H1 (cell line): ENCODE data around the gene PRKCA. TPM values are rescaled to one million over a fixed set of nuclear protein-coding genes. Genes with fewer than 3 reads are reported as not detected.
"Not testable (repeated sequence)": the region's sequence is repeated elsewhere in the genome, so short reads cannot be mapped to it uniquely, and the experiment has no call there.

ENCODE experiments used
- CTCF ChIA-PET: fragments of 300-600 bp; sonication (Branson Sonifier 250); formaldehyde crosslinking; loops from one replicate; lab custom pipeline; 2021; ENCODE audit not compliant: partially characterized antibody; lab: Charles Lee
- POLR2A ChIA-PET: fragments of 300-600 bp; sonication (Branson Sonifier 250); formaldehyde crosslinking; loops from one replicate; lab custom pipeline; 2021; ENCODE audit warnings: inconsistent platforms; ENCODE audit not compliant: partially characterized antibody; lab: Charles Lee
- DNase-seq, 2 experiments: peaks; one replicate each; pipeline versions ENCODE4 v3.0.0 to v3.0.0-alpha.2; 2010 to 2022; ENCODE audit warnings: low spot score in 2 of 2, low read depth in 1 of 2, mixed read lengths in 1 of 2
- FAIRE-seq: peaks from 2 replicates; lab custom pipeline; 2011; peaks lifted over from hg19 to GRCh38; lab: Jason Lieb, UNC
- H2AFZ ChIP-seq: 2 replicates; pipeline ENCODE4 v1.8.1; 2012; ENCODE audit warnings: low read length, inconsistent platforms
- H2AK5ac ChIP-seq: 2 replicates; pipeline ENCODE4 v1.6.1; 2013; ENCODE audit warnings: low read depth, low read length
- H2BK120ac ChIP-seq: replicated peaks from 2 replicates; pipeline ENCODE3; 2013; ENCODE audit warnings: low read depth, low read length, inconsistent platforms
- H2BK12ac ChIP-seq: 2 replicates; pipeline ENCODE4 v1.6.1; 2013; ENCODE audit warnings: low read depth, low read length
- H2BK15ac ChIP-seq: 2 replicates; pipeline ENCODE4 v1.6.1; 2013; ENCODE audit warnings: low read length
- H2BK20ac ChIP-seq: 2 replicates; pipeline ENCODE4 v1.6.1; 2013; ENCODE audit warnings: low read length
- H2BK5ac ChIP-seq: 2 replicates; pipeline ENCODE4 v1.6.1; 2013; ENCODE audit warnings: low read depth, low read length
- H3K14ac ChIP-seq: 2 replicates; pipeline ENCODE4 v1.6.1; 2013; ENCODE audit warnings: inconsistent platforms; ENCODE audit not compliant: insufficient read length
- H3K18ac ChIP-seq: 2 replicates; pipeline ENCODE4 v1.6.1; 2013; ENCODE audit warnings: low read length; ENCODE audit errors: extremely low read depth
- H3K23ac ChIP-seq: 2 replicates; pipeline ENCODE4 v1.6.1; 2013; ENCODE audit warnings: inconsistent platforms; ENCODE audit not compliant: insufficient read length
- H3K23me2 ChIP-seq: 2 replicates; pipeline ENCODE4 v1.6.1; 2013; ENCODE audit warnings: low read depth, low read length
- H3K27ac ChIP-seq: 2 replicates; pipeline ENCODE4 v1.6.1; 2011; ENCODE audit warnings: low read depth, low read length, inconsistent platforms
- H3K27me3 ChIP-seq, 4 experiments: replicated peaks in 1 of 4; 1 replicate in 1 of 4; 2 replicates in 3 of 4; pipeline versions ENCODE4 v1.6.1 to v1.8.1; 2011 to 2013; ENCODE audit warnings: low read length in 3 of 4, mild to moderate bottlenecking in 3 of 4, inconsistent platforms in 2 of 4, mixed read lengths in 2 of 4, moderate library complexity in 1 of 4; ENCODE audit not compliant: control insufficient read depth in 3 of 4, insufficient read depth in 3 of 4; ENCODE audit errors: extremely low read depth in 1 of 4
- H3K36me3 ChIP-seq, 4 experiments: 2 replicates each; pipeline versions ENCODE4 v1.6.1 to v1.8.1; 2011 to 2013; ENCODE audit warnings: mild to moderate bottlenecking in 4 of 4, low read length in 3 of 4, moderate library complexity in 2 of 4, control low read depth in 1 of 4, inconsistent platforms in 1 of 4; ENCODE audit not compliant: insufficient read depth in 4 of 4, control insufficient read depth in 2 of 4
- H3K4ac ChIP-seq: replicated peaks from 2 replicates; pipeline ENCODE3; 2013; ENCODE audit warnings: low read length, low read depth, mixed read lengths, inconsistent platforms; ENCODE audit not compliant: insufficient read length
- H3K4me1 ChIP-seq, 4 experiments: replicated peaks in 1 of 4; 1 replicate in 1 of 4; 2 replicates in 3 of 4; pipeline versions ENCODE4 v1.6.1 to v1.8.1; 2011 to 2013; ENCODE audit warnings: low read length in 3 of 4, inconsistent platforms in 2 of 4, mixed read lengths in 1 of 4; ENCODE audit not compliant: insufficient read depth in 4 of 4, control insufficient read depth in 3 of 4
- H3K4me2 ChIP-seq, 2 experiments: 2 replicates each; pipeline versions ENCODE4 v1.6.1 to v1.8.1; 2011 to 2013; ENCODE audit warnings: low read depth in 2 of 2, low read length in 2 of 2, control low read depth in 1 of 2, inconsistent platforms in 1 of 2, mild to moderate bottlenecking in 1 of 2; ENCODE audit not compliant: insufficient read depth in 1 of 2
- H3K4me3 ChIP-seq, 4 experiments: fragments of 200-600, 300-600 bp in 1 of 4; sonication (generic), shearing (Covaris generic), sonication (Bioruptor Twin) in 1 of 4; 2 replicates each; pipeline versions ENCODE4 v1.5.1 to v1.8.1; 2011 to 2016; ENCODE audit warnings: low read length in 4 of 4, low read depth in 3 of 4, control low read depth in 2 of 4, inconsistent platforms in 2 of 4, mild to moderate bottlenecking in 2 of 4, mixed read lengths in 1 of 4, moderate library complexity in 1 of 4; ENCODE audit not compliant: insufficient read depth in 2 of 4; ENCODE audit errors: extremely low read depth in 1 of 4
- H3K56ac ChIP-seq: replicated peaks from 2 replicates; pipeline ENCODE3; 2013; ENCODE audit warnings: low read depth, mild to moderate bottlenecking, mixed read lengths, low read length, inconsistent platforms; ENCODE audit not compliant: insufficient read length
- H3K79me1 ChIP-seq: 2 replicates; pipeline ENCODE4 v1.6.1; 2013; ENCODE audit warnings: low read depth, low read length, control low read depth
- H3K79me2 ChIP-seq, 2 experiments: 2 replicates each; pipeline versions ENCODE4 v1.6.1 to v1.8.1; 2012 to 2013; ENCODE audit warnings: low read length in 2 of 2, mild to moderate bottlenecking in 2 of 2, inconsistent platforms in 1 of 2; ENCODE audit not compliant: insufficient read depth in 2 of 2, control insufficient read depth in 1 of 2
- H3K9ac ChIP-seq, 4 experiments: replicated peaks in 1 of 4; 1 replicate in 1 of 4; 2 replicates in 3 of 4; pipeline versions ENCODE4 v1.6.1 to v1.8.1; 2011 to 2013; ENCODE audit warnings: low read depth in 3 of 4, low read length in 3 of 4, control low read depth in 2 of 4, mild to moderate bottlenecking in 2 of 4, moderate library complexity in 2 of 4, inconsistent platforms in 1 of 4; ENCODE audit errors: extremely low read depth in 1 of 4
- H3K9me3 ChIP-seq, 2 experiments: 2 replicates each; pipeline versions ENCODE4 v1.6.1 to v1.8.1; 2012 to 2013; ENCODE audit warnings: mild to moderate bottlenecking in 2 of 2, moderate library complexity in 2 of 2, control low read depth in 1 of 2, inconsistent platforms in 1 of 2, low read depth in 1 of 2, low read length in 1 of 2, mixed read lengths in 1 of 2; ENCODE audit not compliant: insufficient read depth in 2 of 2
- H4K20me1 ChIP-seq, 2 experiments: replicated peaks in 1 of 2; 2 replicates each; pipeline versions ENCODE3 to v1.8.1; 2011 to 2013; ENCODE audit warnings: inconsistent platforms in 2 of 2, low read length in 2 of 2, mild to moderate bottlenecking in 1 of 2; ENCODE audit not compliant: insufficient read depth in 2 of 2, control insufficient read depth in 1 of 2
- H4K5ac ChIP-seq: 2 replicates; pipeline ENCODE4 v1.6.1; 2013; ENCODE audit warnings: low read length, low read depth, mixed read lengths, inconsistent platforms; ENCODE audit not compliant: insufficient read length
- H4K8ac ChIP-seq: 2 replicates; pipeline ENCODE4 v1.8.0; 2013; ENCODE audit warnings: mild to moderate bottlenecking, moderate library complexity, low read length, inconsistent platforms; ENCODE audit not compliant: insufficient read depth; ENCODE audit errors: extremely low read depth
- H4K91ac ChIP-seq: replicated peaks from 2 replicates; pipeline ENCODE3; 2013; ENCODE audit warnings: low read length, mixed read lengths, inconsistent platforms; ENCODE audit not compliant: insufficient read length
- WGBS, 2 experiments: shearing (Covaris generic) in 1 of 2; methylation state at CpG; one replicate each; pipeline versions ENCODE4 v1.1.6 to v1.1.7; 2013 to 2015; ENCODE audit warnings: low lambda C conversion rate in 2 of 2, mixed read lengths in 2 of 2, inconsistent platforms in 1 of 2, low coverage in 1 of 2, missing lambda C conversion rate in 1 of 2; ENCODE audit not compliant: insufficient replicate concordance in 2 of 2, insufficient coverage in 1 of 2, insufficient read length in 1 of 2; ENCODE audit errors: extremely low coverage in 1 of 2, missing lambda C conversion rate in 1 of 2; 5-methylcytosine and 5-hydroxymethylcytosine counted together
- polyA plus RNA-seq, 7 experiments: library from polyadenylated mRNA; depleted of rRNA in 3 of 7; stranded (reverse) in 5 of 7; unstranded in 2 of 7; fragments of >200 nt in 5 of 7; fragments of 200-250 nt in 2 of 7; gene quantifications; 1 replicate in 5 of 7; 2 replicates in 1 of 7; 4 replicates in 1 of 7; pipeline versions ENCODE4 v1.2.1 to v1.2.3, GENCODE V29; 2011 to 2013; ENCODE audit warnings: missing spikeins in 2 of 7, mixed read lengths in 2 of 7
- total RNA-seq: library from RNA; stranded (reverse); fragmentation: NEBNext Ultra II Directional; extraction: Animal tissue kit (Norgen Biotek cat#: 25700); gene quantifications from 2 replicates; pipeline ENCODE4 v1.2.1, GENCODE V29; 2021

The PRKCA gene
- total and polyA plus RNA-seq, 2 of the 8 experiments (the other 6 are each of a cell fraction or from before 2014, with no cell fraction given), result 5.8 to 17.8 TPM

- not testable (repeated sequence) for FAIRE-seq, H2AFZ ChIP-seq
These were observed 423.0 kb downstream of the PRKCA start for GRCh38 chr17:66725438-66725837.

More at GRCh38 chr17:66725438-66725837, 423.0 kb downstream of the PRKCA start:
- H2BK12ac ChIP-seq, H4K91ac ChIP-seq, H2BK120ac ChIP-seq, H3K79me1 ChIP-seq, H3K27ac ChIP-seq, H4K8ac ChIP-seq, DNase-seq, H3K9me3 ChIP-seq, H3K79me2 ChIP-seq, H3K9ac ChIP-seq, H3K18ac ChIP-seq, H3K14ac ChIP-seq, H3K27me3 ChIP-seq, H2BK20ac ChIP-seq, H2BK15ac ChIP-seq, H2AK5ac ChIP-seq, H3K23me2 ChIP-seq, H3K23ac ChIP-seq, H4K20me1 ChIP-seq, H3K36me3 ChIP-seq, H3K56ac ChIP-seq, H3K4ac ChIP-seq, H3K4me2 ChIP-seq, H4K5ac ChIP-seq, H3K4me3 ChIP-seq, H2BK5ac ChIP-seq, POLR2A ChIA-PET: not testable (repeated sequence)
- H3K4me1 ChIP-seq, result peaks cover 13 to 31% (median 17%) of the 10 kb centered on the region in 4 experiments
- CTCF ChIA-PET, result interaction anchor here (0.6 to 6.2 kb wide), 21 partner anchors 8 to 524 kb away, joined by 3 to 59 read pairs (median 4); no protein-coding TSS in a partner anchor
- WGBS, 2 experiments, result 82% methylated on average over 4 of the region's 4 CpGs; no CpG with 5 or more reads in 1 of the 2 experiments
